Mesendoderm (in vitro differentiated cells): ENCODE data around the gene RNASEL.
"Not testable (repeated sequence)": the region's sequence is repeated elsewhere in the genome, so short reads cannot be mapped to it uniquely, and the experiment has no call there.

Experiments
- DNase-seq: peaks from one replicate; pipeline ENCODE4 v3.0.0; 2013
- H2AK5ac ChIP-seq: 2 replicates; pipeline ENCODE4 v1.6.1; 2013; ENCODE audit warnings: low read length, inconsistent platforms
- H2BK120ac ChIP-seq: 2 replicates; pipeline ENCODE4 v1.6.1; 2013; ENCODE audit warnings: low read depth, mild to moderate bottlenecking, low read length, moderate library complexity, mixed read lengths
- H2BK15ac ChIP-seq: replicated peaks from 2 replicates; pipeline ENCODE4 v1.6.1; 2013; ENCODE audit warnings: low read depth, mild to moderate bottlenecking, moderate library complexity
- H2BK5ac ChIP-seq: 2 replicates; pipeline ENCODE4 v1.6.1; 2013; ENCODE audit warnings: low read length, inconsistent platforms
- H3K18ac ChIP-seq: 2 replicates; pipeline ENCODE4 v1.6.1; 2013; ENCODE audit warnings: mild to moderate bottlenecking, low read length, mixed read lengths
- H3K23ac ChIP-seq: one replicate; pipeline ENCODE4 v1.6.1; 2013; ENCODE audit warnings: low read length
- H3K27ac ChIP-seq: 2 replicates; pipeline ENCODE4 v1.5.1; 2013; ENCODE audit warnings: low read depth, mild to moderate bottlenecking, inconsistent platforms, low read length, moderate library complexity
- H3K27me3 ChIP-seq: 2 replicates; pipeline ENCODE4 v1.6.1; 2013; ENCODE audit warnings: low read length, control low read depth, mild to moderate bottlenecking, inconsistent platforms; ENCODE audit not compliant: insufficient read depth, poor library complexity
- H3K36me3 ChIP-seq: 2 replicates; pipeline ENCODE4 v1.6.1; 2013; ENCODE audit warnings: low read length, inconsistent platforms; ENCODE audit not compliant: control insufficient read depth, insufficient read depth
- H3K4ac ChIP-seq: one replicate; pipeline ENCODE4 v1.6.1; 2013; ENCODE audit warnings: low read depth, mild to moderate bottlenecking, low read length, moderate library complexity
- H3K4me1 ChIP-seq: 2 replicates; pipeline ENCODE4 v1.6.1; 2013; ENCODE audit warnings: low read depth, low read length, inconsistent platforms; ENCODE audit not compliant: control insufficient read depth
- H3K4me2 ChIP-seq: 2 replicates; pipeline ENCODE4 v1.6.1; 2013; ENCODE audit warnings: low read length
- H3K4me3 ChIP-seq: 2 replicates; pipeline ENCODE4 v1.5.1; 2013; ENCODE audit warnings: mild to moderate bottlenecking, low read length
- H3K56ac ChIP-seq: one replicate; pipeline ENCODE4 v1.6.1; 2013; ENCODE audit warnings: low read length
- H3K79me1 ChIP-seq: 2 replicates; pipeline ENCODE4 v1.6.1; 2013; ENCODE audit warnings: low read length, inconsistent platforms
- H3K79me2 ChIP-seq: 2 replicates; pipeline ENCODE4 v1.6.1; 2013; ENCODE audit warnings: mild to moderate bottlenecking, low read length; ENCODE audit not compliant: control insufficient read depth, insufficient read depth
- H3K9ac ChIP-seq: 2 replicates; pipeline ENCODE4 v1.6.1; 2013; ENCODE audit warnings: low read length, inconsistent platforms
- H4K5ac ChIP-seq: one replicate; pipeline ENCODE4 v1.6.1; 2013; ENCODE audit warnings: low read length
- H4K8ac ChIP-seq: one replicate; pipeline ENCODE4 v1.6.1; 2013; ENCODE audit warnings: low read depth, mild to moderate bottlenecking, control low read depth, low read length, moderate library complexity
- WGBS: extraction: QIAGEN DNeasy Blood & Tissue Kit; methylation state at CpG from one replicate; pipeline ENCODE4 v1.1.7; 2013; ENCODE audit warnings: low lambda C conversion rate, missing lambda C conversion rate; ENCODE audit not compliant: insufficient coverage; ENCODE audit errors: extremely low coverage; 5-methylcytosine and 5-hydroxymethylcytosine counted together

Gene RNASEL

DNA sequence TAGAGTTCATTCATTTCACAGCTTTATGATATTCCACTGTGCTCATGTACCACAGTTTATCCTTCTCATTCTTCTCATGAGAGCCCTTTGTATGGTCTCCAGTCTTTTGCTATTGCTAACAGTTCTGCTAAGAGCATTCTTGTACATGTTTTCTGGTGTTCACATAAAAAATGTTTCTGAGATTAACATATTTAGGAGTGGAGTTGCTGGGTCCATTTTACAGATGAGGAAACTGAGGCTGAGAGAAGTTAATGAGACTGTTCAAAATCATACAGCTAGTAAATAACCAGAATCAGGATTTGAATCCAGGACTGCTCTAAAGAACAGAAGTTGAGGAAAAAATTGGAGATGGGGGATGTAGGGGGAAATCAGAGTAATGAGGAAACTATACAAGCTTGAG, 44.0 kb upstream of the RNASEL start:
- H3K18ac ChIP-seq, result no peak overlapping the region
- H3K27ac ChIP-seq, result no peak overlapping the region
- no peak overlapping the region for H2AK5ac ChIP-seq
- no peak overlapping the region for H3K4me2 ChIP-seq
- no peak overlapping the region for H3K56ac ChIP-seq
- no peak overlapping the region for H3K4ac ChIP-seq
- H3K9ac ChIP-seq, result no peak overlapping the region
- H3K4me1 ChIP-seq, result peaks cover 5% of the 10 kb centered on the region
- no peak overlapping the region for H4K8ac ChIP-seq
- H3K27me3 ChIP-seq, result no peaks in the 10 kb centered on the region
- no peak overlapping the region for H3K23ac ChIP-seq
- H3K36me3 ChIP-seq, result no peaks in the 10 kb centered on the region
- no peaks in the 10 kb centered on the region for H3K79me2 ChIP-seq
- H3K79me1 ChIP-seq, result no peaks in the 10 kb centered on the region
- no peak for DNase-seq
- no peak overlapping the region for H2BK120ac ChIP-seq
- no peak overlapping the region for H3K4me3 ChIP-seq
- no peak overlapping the region for H4K5ac ChIP-seq
- no peak overlapping the region for H2BK5ac ChIP-seq
- no peak overlapping the region for H2BK15ac ChIP-seq

DNA sequence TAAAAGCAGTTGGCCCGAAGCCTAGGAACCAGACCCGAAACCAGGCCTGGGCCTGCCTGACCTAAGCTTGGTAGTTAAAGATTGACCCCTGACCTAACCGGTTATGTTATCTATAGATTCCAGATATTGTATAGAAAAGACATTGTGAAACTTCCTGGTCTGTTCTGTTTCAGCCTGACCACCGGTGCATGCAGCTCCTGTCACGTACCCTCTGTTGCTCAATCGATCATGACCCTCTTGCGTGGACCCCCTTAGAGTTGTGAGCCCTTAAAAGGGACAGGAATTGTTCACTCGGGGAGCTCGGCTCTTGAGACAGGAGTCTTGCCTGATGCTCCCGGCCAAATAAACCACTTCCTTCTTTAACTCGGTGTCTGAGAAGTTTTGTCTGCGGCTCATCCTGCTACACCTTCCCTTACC, 43.4 kb upstream of the RNASEL start:
- WGBS, result no CpG with 5 or more reads among the region's 12 CpGs
- H3K36me3 ChIP-seq, H3K27me3 ChIP-seq, H2BK5ac ChIP-seq, H3K4me1 ChIP-seq, H4K8ac ChIP-seq, H3K56ac ChIP-seq, DNase-seq, H3K4me3 ChIP-seq, H2BK120ac ChIP-seq, H2BK15ac ChIP-seq, H2AK5ac ChIP-seq, H3K79me2 ChIP-seq, H3K9ac ChIP-seq, H3K79me1 ChIP-seq, H4K5ac ChIP-seq, H3K18ac ChIP-seq, H3K23ac ChIP-seq, H3K4me2 ChIP-seq, H3K27ac ChIP-seq, H3K4ac ChIP-seq: not testable (repeated sequence)

DNA sequence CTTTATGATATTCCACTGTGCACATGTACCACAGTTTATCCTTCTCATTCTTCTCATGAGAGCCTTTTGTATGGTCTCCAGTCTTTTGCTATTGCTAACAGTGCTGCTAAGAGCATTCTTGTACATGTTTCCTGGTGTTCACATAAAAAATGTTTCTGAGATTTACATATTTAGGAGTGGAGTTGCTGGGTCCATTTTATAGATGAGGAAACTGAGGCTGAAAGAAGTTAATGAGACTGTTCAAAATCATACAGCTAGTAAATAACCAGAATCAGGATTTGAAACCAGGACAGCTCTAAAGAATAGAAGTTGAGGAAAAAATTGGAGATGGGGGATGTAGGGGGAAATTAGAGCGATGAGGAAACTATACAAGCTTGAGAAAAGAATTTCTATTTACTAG, 42.9 kb upstream of the RNASEL start:
- Histone ChIP-seq H3K4me2 (no peak overlapping the region), H3K27ac (no peak overlapping the region), H4K5ac (no peak overlapping the region), H2BK5ac (no peak overlapping the region), H3K79me1 (no peaks in the 10 kb centered on the region), H3K4me1 (peaks cover 5% of the 10 kb centered on the region), H3K18ac (no peak overlapping the region), H3K79me2 (no peaks in the 10 kb centered on the region), H3K23ac (no peak overlapping the region), H3K4me3 (no peak overlapping the region), H3K4ac (no peak overlapping the region), H4K8ac (no peak overlapping the region), H3K56ac (no peak overlapping the region), H3K9ac (no peak overlapping the region), H2BK120ac (no peak overlapping the region), H2AK5ac (no peak overlapping the region), H3K36me3 (no peaks in the 10 kb centered on the region), H3K27me3 (no peaks in the 10 kb centered on the region), H2BK15ac (no peak overlapping the region)
- no CpG with 5 or more reads among the region's 1 CpG for WGBS
- DNase-seq, result no peak

GRCh38 chr1:182631053-182631677, 42.1 kb upstream of the RNASEL start:
- Histone ChIP-seq H3K56ac (peak overlapping the region; percentile 10), H3K4me2 (no peak overlapping the region), H4K8ac (no peak overlapping the region), H3K18ac (no peak overlapping the region), H3K27me3 (no peaks in the 10 kb centered on the region), H2BK120ac (no peak overlapping the region), H3K27ac (no peak overlapping the region), H3K9ac (no peak overlapping the region), H3K23ac (no peak overlapping the region), H2AK5ac (peak overlapping the region; percentile 57), H3K4me3 (no peak overlapping the region), H3K79me2 (no peaks in the 10 kb centered on the region), H2BK15ac (peak overlapping the region; percentile 87), H2BK5ac (no peak overlapping the region), H4K5ac (no peak overlapping the region), H3K79me1 (no peaks in the 10 kb centered on the region), H3K4me1 (peaks cover 5% of the 10 kb centered on the region), H3K36me3 (no peaks in the 10 kb centered on the region), H3K4ac (no peak overlapping the region)
- no peak for DNase-seq

DNA sequence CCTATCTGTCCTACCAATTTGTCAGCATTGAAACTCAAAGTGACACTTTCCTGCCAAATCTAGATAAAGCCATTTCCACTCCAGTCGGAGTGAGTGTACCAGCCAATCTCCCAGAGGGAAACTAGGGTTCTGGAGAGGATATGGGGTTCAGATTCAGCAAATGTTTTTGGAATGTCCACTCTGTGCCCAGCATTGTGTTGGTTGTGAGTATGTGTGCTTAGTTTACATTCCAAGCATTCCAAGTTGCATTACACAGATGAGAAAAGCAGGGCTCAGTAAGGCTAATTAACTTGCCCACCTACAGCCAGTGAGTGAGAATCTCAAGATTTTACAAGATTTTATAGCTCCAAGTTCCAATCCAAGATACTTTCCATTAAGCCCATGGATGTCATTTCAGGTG, 41.5 kb upstream of the RNASEL start:
- no peaks in the 10 kb centered on the region for H3K27me3 ChIP-seq
- WGBS, result no CpG with 5 or more reads among the region's 1 CpG
- H3K36me3 ChIP-seq, result no peaks in the 10 kb centered on the region
- no peak overlapping the region for H3K4ac ChIP-seq
- H3K4me2 ChIP-seq, result no peak overlapping the region
- no peaks in the 10 kb centered on the region for H3K79me2 ChIP-seq
- H2BK5ac ChIP-seq, result no peak overlapping the region
- H2BK15ac ChIP-seq, result no peak overlapping the region
- H4K5ac ChIP-seq, result no peak overlapping the region
- H3K79me1 ChIP-seq, result no peaks in the 10 kb centered on the region
- H3K27ac ChIP-seq, result no peak overlapping the region
- H3K18ac ChIP-seq, result no peak overlapping the region
- H4K8ac ChIP-seq, result no peak overlapping the region
- H2BK120ac ChIP-seq, result no peak overlapping the region
- DNase-seq, result peak; percentile 55
- H3K4me3 ChIP-seq, result no peak overlapping the region
- no peak overlapping the region for H2AK5ac ChIP-seq
- H3K4me1 ChIP-seq, result peaks cover 5% of the 10 kb centered on the region
- H3K9ac ChIP-seq, result no peak overlapping the region
- H3K56ac ChIP-seq, result no peak overlapping the region
- H3K23ac ChIP-seq, result no peak overlapping the region

GRCh38 chr1:182629499-182630096, 40.5 kb upstream of the RNASEL start:
- H3K4me2 ChIP-seq, result no peak overlapping the region
- H3K18ac ChIP-seq, result peak overlapping the region; percentile 54

More at GRCh38 chr1:182629499-182630096, 40.5 kb upstream of the RNASEL start:
- Histone ChIP-seq H2AK5ac (no peak overlapping the region), H3K27me3 (no peaks in the 10 kb centered on the region), H2BK5ac (no peak overlapping the region), H3K56ac (peak overlapping the region; percentile 28), H3K9ac (no peak overlapping the region), H2BK15ac (no peak overlapping the region), H3K4me3 (no peak overlapping the region), H4K8ac (no peak overlapping the region), H4K5ac (no peak overlapping the region), H2BK120ac (no peak overlapping the region), H3K79me1 (no peaks in the 10 kb centered on the region), H3K23ac (no peak overlapping the region), H3K4ac (peak overlapping the region; percentile 50), H3K4me1 (peaks cover 5% of the 10 kb centered on the region), H3K79me2 (no peaks in the 10 kb centered on the region), H3K36me3 (no peaks in the 10 kb centered on the region), H3K27ac (no peak overlapping the region)
- no peak for DNase-seq
- no CpG with 5 or more reads among the region's 3 CpGs for WGBS
